ENCODE measurements around the gene ANKRD7.
"Not testable (repeated sequence)": the region's sequence is repeated elsewhere in the genome, so short reads cannot be mapped to it uniquely, and the experiment has no call there.

Gene ANKRD7

GRCh38 chr7:118240320-118240719 is 15.8 kb downstream of the ANKRD7 start:
- DNase-seq = not testable (repeated sequence)

GRCh38 chr7:118243695-118244094 is 19.2 kb downstream of the ANKRD7 start:
- DNase-seq = no peak

DNA sequence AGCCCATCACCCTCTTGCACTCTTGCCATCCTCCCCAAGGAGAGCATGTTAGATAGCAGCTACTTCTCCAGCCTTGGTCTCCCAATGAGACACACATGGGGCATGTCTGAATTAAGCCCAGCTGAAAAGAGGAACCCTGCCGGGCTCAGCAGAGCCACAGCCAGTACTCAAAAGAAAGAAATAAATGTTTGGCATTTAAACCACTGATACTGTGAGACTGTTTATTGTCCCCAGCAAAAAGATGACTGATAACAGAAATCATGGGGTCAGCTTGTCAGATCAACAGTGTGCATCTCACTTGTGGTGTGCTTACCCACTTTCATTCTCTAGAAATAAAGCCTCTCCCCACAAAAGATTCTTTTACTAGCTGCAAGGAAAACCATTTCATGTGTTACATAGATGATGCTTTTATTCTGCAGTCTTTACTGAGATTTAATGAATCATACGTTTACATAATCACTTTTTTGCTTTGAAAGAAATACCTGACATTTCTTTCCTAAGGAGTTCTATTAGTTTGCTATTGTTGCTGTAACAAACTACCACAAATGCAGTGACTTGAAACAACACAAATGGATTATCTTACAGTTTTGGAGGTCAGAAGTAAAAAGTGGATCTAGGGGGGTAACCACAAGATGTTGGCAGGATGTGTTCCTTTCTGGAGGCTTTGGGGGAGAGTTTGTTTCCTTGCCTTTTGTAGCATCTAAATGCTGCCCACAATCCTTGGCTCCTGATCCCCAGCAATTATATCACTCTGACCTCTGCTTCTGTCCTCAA is 20.9 kb downstream of the ANKRD7 start:
- no peak for DNase-seq

DNA sequence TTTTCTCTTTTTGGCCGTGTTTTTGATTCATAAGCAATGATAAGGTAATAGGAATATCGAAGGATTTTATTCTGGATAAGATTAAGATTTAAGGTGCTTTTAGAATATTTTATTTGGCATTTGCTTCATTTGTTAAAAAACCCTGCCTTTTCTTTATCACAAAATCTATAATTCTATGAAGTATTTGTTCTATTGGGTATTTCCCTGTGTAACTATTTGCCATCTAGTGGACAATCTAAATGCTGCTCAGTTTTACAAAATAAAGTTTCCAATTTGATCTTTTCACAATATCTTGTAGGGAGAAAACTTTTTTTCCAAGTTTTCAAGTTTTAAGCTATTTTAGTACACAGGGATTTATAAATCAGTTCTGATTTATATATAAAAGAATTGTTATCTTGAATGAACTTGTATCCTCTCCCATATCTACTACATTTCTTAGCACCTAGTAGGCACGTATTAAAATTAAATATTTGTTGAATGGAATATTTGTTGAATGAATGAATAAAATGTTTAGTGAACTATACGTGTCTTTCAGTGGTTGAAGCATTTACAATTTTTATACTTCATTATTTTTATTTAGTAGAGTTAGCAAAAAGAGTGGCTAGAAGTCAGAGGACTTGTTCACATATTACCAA is 26.5 kb downstream of the ANKRD7 start:
- DNase-seq = no peak

GRCh38 chr7:118252087-118252486 is 27.6 kb downstream of the ANKRD7 start:
- DNase-seq = no peak

GRCh38 chr7:118259115-118259514 is 34.6 kb downstream of the ANKRD7 start:
- no peak for DNase-seq

- no peak for DNase-seq
These were observed 40.3 kb downstream of the ANKRD7 start for GRCh38 chr7:118264836-118265235.

- no peak for DNase-seq
These were observed 56.0 kb downstream of the ANKRD7 start for GRCh38 chr7:118280319-118281012.

GRCh38 chr7:118281196-118281595 is 56.7 kb downstream of the ANKRD7 start:
- DNase-seq = no peak

- DNase-seq = no peak
These were observed 60.9 kb downstream of the ANKRD7 start for GRCh38 chr7:118285358-118285757.

DNA sequence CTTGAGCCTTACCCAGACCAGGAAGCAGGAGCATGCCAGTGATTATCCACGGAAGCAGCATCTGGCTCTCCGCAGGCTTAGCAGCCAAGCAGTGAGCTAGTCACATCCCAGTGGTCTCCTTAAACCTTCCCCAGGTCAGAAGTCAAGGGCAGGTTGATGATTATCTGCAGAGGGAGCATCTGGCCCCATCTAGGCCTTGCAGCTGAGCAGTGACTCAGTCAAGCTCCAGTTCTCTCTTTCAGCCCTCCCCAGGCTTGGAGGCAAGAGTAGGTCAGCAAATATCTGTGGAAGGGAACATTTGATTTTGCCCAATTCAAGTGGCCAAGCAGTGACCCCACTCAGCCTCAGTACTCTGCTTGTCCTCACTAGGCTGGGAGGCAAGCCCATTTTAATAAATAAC is 61.6 kb downstream of the ANKRD7 start:
- DNase-seq = no peak

GRCh38 chr7:118288098-118288497 is 63.6 kb downstream of the ANKRD7 start:
- DNase-seq = no peak

GRCh38 chr7:118289476-118289875 is 65.0 kb downstream of the ANKRD7 start:
- DNase-seq = no peak
